MM.1S (cell line): ENCODE data around the gene RBM18.

Source experiments
- DNase-seq: peaks from one replicate; pipeline ENCODE4 v3.0.0-alpha.2; 2015
- H2AFZ ChIP-seq: fragments of 300-600 bp; sonication (generic); 2 replicates; pipeline ENCODE4 v1.6.0; 2016; ENCODE audit warnings: antibody characterized with exemption, low read length
- H3F3A ChIP-seq: fragments of 300-600 bp; sonication (generic); 2 replicates; pipeline ENCODE4 v1.6.1; 2016; ENCODE audit warnings: mild to moderate bottlenecking, antibody characterized with exemption, low read length, moderate library complexity, mixed read lengths; ENCODE audit not compliant: insufficient read depth
- H3K27ac ChIP-seq: fragments of 300-600 bp; sonication (generic); 2 replicates; pipeline ENCODE4 v1.5.1; 2016; ENCODE audit warnings: mild to moderate bottlenecking, low read length
- H3K27me3 ChIP-seq: fragments of 300-600 bp; sonication (generic); replicated peaks from 2 replicates; pipeline ENCODE4 v1.6.0; 2016; ENCODE audit warnings: low read length; ENCODE audit not compliant: insufficient read depth
- H3K36me3 ChIP-seq: fragments of 300-600 bp; sonication (generic); replicated peaks from 2 replicates; pipeline ENCODE4 v1.6.1; 2016; ENCODE audit warnings: mild to moderate bottlenecking, low read length, mixed read lengths; ENCODE audit not compliant: insufficient read depth
- H3K4me1 ChIP-seq: fragments of 300-600 bp; sonication (generic); 2 replicates; pipeline ENCODE4 v1.6.1; 2016; ENCODE audit warnings: low read length, mixed read lengths
- H3K4me2 ChIP-seq: fragments of 300-600 bp; sonication (generic); 2 replicates; pipeline ENCODE4 v1.6.0; 2016; ENCODE audit warnings: low read depth, low read length
- H3K4me3 ChIP-seq: fragments of 300-600 bp; sonication (generic); 2 replicates; pipeline ENCODE4 v1.5.1; 2016; ENCODE audit warnings: low read length, mixed read lengths
- H3K79me2 ChIP-seq: fragments of 300-600 bp; sonication (generic); 2 replicates; pipeline ENCODE4 v1.6.1; 2016; ENCODE audit warnings: mixed run types, low read length, mixed read lengths
- H3K9ac ChIP-seq: fragments of 300-600 bp; sonication (generic); 2 replicates; pipeline ENCODE4 v1.6.1; 2016; ENCODE audit warnings: low read length, mixed read lengths
- H3K9me2 ChIP-seq: fragments of 300-600 bp; sonication (generic); replicated peaks from 2 replicates; pipeline ENCODE4 v1.6.1; 2016; ENCODE audit warnings: mild to moderate bottlenecking, low read length, mixed read lengths; ENCODE audit not compliant: insufficient read depth
- H3K9me3 ChIP-seq: fragments of 300-600 bp; sonication (generic); replicated peaks from 2 replicates; pipeline ENCODE4 v1.6.1; 2016; ENCODE audit warnings: mild to moderate bottlenecking, low read length, mixed read lengths; ENCODE audit not compliant: insufficient read depth
- H4K20me1 ChIP-seq: fragments of 300-600 bp; sonication (generic); 2 replicates; pipeline ENCODE4 v1.6.1; 2016; ENCODE audit warnings: mild to moderate bottlenecking, low read length, moderate library complexity, mixed read lengths; ENCODE audit not compliant: insufficient read depth
- EZH2 ChIP-seq: fragments of 300-600 bp; sonication (generic); optimal IDR thresholded peaks from 2 replicates; pipeline ENCODE3; 2017; ENCODE audit warnings: low read depth, mild to moderate bottlenecking, antibody characterized with exemption, low read length, mixed read lengths
- EZH2phosphoT487 ChIP-seq: fragments of 300-600 bp; sonication (generic); IDR thresholded peaks from 2 replicates; pipeline ENCODE4 v1.6.1; 2018; ENCODE audit warnings: antibody characterized with exemption, low read length
- TF ChIP-seq, protein P1 (sequence below): fragments of 300-600 bp; sonication (generic); IDR thresholded peaks from 2 replicates; pipeline ENCODE4 v1.5.1; 2016; ENCODE audit warnings: antibody characterized with exemption, low read length, mixed read lengths

The RBM18 gene

DNA sequence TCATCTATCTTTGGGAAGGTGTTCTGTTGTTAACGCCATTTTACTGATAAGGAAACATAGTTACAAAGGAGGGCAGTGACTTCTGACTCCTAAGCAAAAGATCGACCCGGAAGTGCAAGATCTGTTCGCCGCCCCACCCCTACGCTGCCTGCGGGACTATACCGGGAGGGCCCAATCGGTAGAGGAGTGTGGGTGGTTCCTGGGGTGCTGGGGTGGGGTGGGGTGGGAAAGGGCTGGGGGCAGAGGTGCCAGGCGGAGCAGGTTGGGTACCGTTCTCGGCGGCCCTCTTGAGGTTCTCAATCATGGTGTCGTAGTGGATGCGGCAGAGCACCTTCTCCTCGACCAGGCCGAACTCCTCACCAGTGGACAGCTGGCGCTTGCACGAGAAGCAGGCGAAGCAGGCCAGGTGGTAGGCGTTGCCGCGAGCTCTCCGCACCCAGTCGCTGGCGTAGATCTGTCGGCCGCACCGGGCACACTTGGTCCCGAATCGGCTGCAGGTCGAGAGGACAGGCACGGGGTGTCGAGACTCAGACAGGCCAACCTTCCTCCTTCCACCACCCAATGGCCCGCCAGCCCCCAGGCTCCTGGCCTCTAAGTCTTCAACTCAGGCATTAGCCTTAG lies 47.7 kb downstream of the RBM18 start:
- no peaks in the 10 kb centered on the region for H3K9me2 ChIP-seq
- H3K27me3 ChIP-seq = peaks cover 42% of the 10 kb centered on the region
- no peak overlapping the region for H3K4me3 ChIP-seq
- H3K4me1 ChIP-seq = no peaks in the 10 kb centered on the region
- no peaks in the 10 kb centered on the region for H3K9me3 ChIP-seq
- H3K79me2 ChIP-seq = no peaks in the 10 kb centered on the region
- no peaks in the 10 kb centered on the region for H3F3A ChIP-seq
- no peaks in the 10 kb centered on the region for H4K20me1 ChIP-seq
- TF ChIP-seq EZH2 (no peak), EZH2phosphoT487 (no peak)
- TF ChIP-seq, protein P1, sequence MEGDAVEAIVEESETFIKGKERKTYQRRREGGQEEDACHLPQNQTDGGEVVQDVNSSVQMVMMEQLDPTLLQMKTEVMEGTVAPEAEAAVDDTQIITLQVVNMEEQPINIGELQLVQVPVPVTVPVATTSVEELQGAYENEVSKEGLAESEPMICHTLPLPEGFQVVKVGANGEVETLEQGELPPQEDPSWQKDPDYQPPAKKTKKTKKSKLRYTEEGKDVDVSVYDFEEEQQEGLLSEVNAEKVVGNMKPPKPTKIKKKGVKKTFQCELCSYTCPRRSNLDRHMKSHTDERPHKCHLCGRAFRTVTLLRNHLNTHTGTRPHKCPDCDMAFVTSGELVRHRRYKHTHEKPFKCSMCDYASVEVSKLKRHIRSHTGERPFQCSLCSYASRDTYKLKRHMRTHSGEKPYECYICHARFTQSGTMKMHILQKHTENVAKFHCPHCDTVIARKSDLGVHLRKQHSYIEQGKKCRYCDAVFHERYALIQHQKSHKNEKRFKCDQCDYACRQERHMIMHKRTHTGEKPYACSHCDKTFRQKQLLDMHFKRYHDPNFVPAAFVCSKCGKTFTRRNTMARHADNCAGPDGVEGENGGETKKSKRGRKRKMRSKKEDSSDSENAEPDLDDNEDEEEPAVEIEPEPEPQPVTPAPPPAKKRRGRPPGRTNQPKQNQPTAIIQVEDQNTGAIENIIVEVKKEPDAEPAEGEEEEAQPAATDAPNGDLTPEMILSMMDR = no peak
- H3K4me2 ChIP-seq = no peak overlapping the region
- no peak overlapping the region for H3K27ac ChIP-seq
- H3K9ac ChIP-seq = no peak overlapping the region
- no peak overlapping the region for H2AFZ ChIP-seq
- H3K36me3 ChIP-seq = no peaks in the 10 kb centered on the region
- DNase-seq = no peak

DNA sequence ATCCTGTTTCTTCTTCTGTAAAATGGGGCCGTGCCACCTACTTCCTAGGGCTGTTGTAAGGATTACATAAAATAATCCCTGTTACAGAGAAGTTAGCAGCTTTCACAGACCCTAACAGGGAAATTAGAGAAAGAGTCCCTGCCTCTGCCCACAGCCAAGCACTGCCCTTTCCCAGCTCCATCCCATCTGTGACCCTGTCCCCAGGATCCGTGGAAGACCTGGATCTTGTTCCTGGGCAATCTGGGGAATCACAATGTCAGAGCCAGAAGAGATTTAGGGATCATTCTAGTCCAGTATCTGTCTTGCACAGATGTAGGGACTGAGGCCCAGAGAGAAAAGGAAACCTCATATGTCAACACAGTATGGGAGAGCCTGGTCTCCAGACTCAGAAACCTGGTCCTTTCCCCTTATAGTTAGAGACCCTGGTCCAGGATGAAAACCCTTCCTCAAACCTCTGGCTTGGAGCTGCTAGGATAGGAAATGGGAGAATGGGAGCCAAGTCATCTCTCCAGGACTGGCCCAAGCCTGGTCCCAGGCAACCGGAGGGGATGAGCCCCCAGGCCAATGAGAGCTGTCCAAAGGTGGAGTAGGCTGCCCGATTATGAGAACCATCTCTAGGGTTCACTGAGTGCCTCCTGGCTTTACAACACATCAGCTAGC lies 48.4 kb downstream of the RBM18 start:
- Histone ChIP-seq H3K36me3 (no peaks in the 10 kb centered on the region), H3K4me1 (no peaks in the 10 kb centered on the region), H3K27me3 (peaks cover 46% of the 10 kb centered on the region), H3F3A (no peaks in the 10 kb centered on the region), H3K9me2 (no peaks in the 10 kb centered on the region), H3K4me2 (no peak overlapping the region), H4K20me1 (no peaks in the 10 kb centered on the region), H3K9ac (no peak overlapping the region), H3K27ac (no peak overlapping the region), H3K9me3 (no peaks in the 10 kb centered on the region), H2AFZ (no peak overlapping the region), H3K4me3 (no peak overlapping the region), H3K79me2 (no peaks in the 10 kb centered on the region)
- TF ChIP-seq, protein P1 = no peak
- TF ChIP-seq EZH2phosphoT487 (no peak), EZH2 (no peak)
- DNase-seq = no peak

DNA sequence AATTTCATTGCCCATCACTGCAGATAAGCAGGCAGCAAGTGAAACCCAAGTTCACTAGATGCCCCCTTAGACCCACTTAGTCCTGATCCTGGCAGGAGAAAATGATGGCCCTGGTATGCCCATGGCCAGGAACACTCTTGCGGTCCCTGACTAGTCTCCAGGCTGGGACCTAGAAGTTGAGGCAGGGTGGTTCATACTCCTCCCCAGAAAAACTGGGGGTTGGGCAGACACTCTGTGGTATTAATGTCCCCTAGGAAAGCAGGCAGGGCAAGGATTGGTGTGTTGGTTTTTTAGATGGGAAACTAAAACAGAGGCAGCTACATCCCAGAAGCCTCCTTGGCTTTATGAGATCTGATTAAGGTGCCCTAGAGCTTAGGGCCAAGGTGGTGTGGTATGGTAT lies 49.0 kb downstream of the RBM18 start:
- Histone ChIP-seq H3K79me2 (no peaks in the 10 kb centered on the region), H3K36me3 (no peaks in the 10 kb centered on the region), H3K27ac (no peak overlapping the region), H3K4me1 (no peaks in the 10 kb centered on the region), H4K20me1 (no peaks in the 10 kb centered on the region), H3F3A (no peaks in the 10 kb centered on the region), H3K27me3 (peaks cover 50% of the 10 kb centered on the region), H3K4me3 (no peak overlapping the region), H3K9ac (no peak overlapping the region), H3K4me2 (no peak overlapping the region), H3K9me3 (no peaks in the 10 kb centered on the region), H2AFZ (no peak overlapping the region), H3K9me2 (no peaks in the 10 kb centered on the region)
- no peak for DNase-seq
- TF ChIP-seq, protein P1 = no peak
- no peak for TF ChIP-seq EZH2phosphoT487
- no peak for TF ChIP-seq EZH2
